Measurements from ENCODE around the gene RAI14.
"Not testable (repeated sequence)": the region's sequence is repeated elsewhere in the genome, so short reads cannot be mapped to it uniquely, and the experiment has no call there.

RAI14 gene

GRCh38 chr5:34698754-34699153, 42.6 kb downstream of the RAI14 start:
- DNase-seq (ENCODE audit: low read depth in 2 of 2): no peak

DNA sequence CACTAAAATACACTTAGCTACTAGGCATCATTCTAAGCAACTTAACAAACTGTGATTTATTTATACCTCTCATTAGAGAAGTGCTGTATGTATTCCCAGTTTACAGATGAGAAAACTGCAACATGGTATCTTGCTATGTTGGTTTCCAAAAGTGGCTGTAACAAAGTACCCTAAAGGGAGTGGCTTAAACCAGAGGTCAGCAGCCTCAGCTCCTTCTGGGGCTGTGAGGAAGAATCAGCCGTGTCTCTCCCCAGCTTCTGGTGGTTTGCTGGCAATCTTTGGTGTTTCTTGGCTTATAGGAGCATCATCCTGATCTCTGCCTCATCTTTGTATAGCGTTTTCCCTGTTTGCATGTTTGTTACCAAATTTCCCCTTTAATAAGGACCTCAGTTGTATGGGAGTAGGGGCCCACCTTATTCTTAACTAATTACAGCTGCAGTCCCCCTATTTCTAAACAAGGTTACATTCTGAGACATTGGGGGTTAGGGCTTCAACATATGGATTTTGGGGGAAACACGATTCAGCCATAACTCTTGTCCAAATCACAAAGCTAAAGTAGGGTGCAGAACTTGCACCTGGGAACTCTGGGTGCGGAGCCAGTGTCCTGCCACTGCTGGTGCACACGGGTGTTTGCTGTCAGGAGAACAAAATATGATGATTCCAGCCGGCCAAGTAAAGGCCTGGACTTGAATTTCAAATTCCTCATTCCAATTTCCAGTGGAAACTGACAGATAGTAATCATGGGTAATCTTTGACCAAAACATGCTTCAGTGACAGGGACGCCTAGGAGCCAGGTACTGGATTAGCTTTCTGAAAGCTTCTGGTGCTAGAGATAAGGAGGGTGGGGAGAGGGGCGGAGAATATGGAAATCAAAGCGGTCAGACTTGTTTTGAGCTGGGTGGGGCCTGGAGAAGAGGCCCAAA, 43.3 kb downstream of the RAI14 start:
- no peak for DNase-seq (ENCODE audit: low read depth in 2 of 2)

GRCh38 chr5:34700078-34700452, 43.9 kb downstream of the RAI14 start:
- DNase-seq (ENCODE audit: low read depth in 2 of 2): no peak

DNA sequence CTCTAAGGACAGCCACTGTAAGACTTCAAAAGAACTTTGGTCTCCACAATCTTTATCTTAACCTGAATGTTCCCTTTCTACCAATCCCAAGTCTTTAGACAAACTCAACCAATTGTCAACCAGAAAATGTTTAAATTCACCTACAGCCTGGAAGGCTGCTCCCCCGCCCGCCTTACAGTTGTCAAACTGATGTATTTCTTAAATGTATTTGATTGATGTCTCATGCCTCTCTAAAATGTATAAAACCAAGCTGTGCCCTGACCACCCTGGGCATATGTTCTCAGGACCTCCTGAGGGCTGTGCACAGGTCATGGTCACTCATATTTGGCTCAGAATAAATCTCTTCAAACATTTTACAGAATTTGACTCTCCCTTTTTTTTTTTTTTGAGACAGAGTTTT, 45.3 kb downstream of the RAI14 start:
- not testable (repeated sequence) for DNase-seq (ENCODE audit: low read depth in 2 of 2)

GRCh38 chr5:34703767-34704713, 47.9 kb downstream of the RAI14 start:
- DNase-seq (ENCODE audit: low read depth in 2 of 2): no peak

GRCh38 chr5:34706084-34706483, 50.0 kb downstream of the RAI14 start:
- no peak for DNase-seq (ENCODE audit: low read depth in 2 of 2)

- no peak for DNase-seq (ENCODE audit: low read depth in 2 of 2)
Observed at GRCh38 chr5:34707451-34708107, 51.5 kb downstream of the RAI14 start.

DNA sequence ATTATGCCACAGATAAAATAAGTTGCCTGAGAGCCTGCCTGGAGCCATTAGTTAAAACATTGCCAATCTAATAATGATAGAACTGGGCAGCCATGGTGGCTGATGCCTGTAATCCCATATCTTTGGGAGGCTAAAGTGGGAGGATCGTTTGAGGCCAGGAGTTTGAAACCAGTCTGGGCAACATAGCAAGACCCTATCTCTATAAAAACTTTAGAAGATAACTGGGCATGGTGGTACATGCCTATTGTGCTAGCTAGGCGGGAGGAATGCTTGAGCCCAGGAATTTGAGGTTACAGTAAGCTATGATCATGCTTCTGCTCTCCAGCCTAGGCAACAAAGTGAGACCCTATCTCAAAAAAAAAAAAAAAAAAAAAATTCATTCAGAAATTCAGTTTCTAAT, 52.6 kb downstream of the RAI14 start:
- DNase-seq (ENCODE audit: low read depth in 2 of 2): no peak

- DNase-seq (ENCODE audit: low read depth in 2 of 2): no peak
Observed at GRCh38 chr5:34709861-34710673, 53.9 kb downstream of the RAI14 start.

GRCh38 chr5:34712565-34712964, 56.4 kb downstream of the RAI14 start:
- DNase-seq (ENCODE audit: low read depth in 2 of 2): no peak

DNA sequence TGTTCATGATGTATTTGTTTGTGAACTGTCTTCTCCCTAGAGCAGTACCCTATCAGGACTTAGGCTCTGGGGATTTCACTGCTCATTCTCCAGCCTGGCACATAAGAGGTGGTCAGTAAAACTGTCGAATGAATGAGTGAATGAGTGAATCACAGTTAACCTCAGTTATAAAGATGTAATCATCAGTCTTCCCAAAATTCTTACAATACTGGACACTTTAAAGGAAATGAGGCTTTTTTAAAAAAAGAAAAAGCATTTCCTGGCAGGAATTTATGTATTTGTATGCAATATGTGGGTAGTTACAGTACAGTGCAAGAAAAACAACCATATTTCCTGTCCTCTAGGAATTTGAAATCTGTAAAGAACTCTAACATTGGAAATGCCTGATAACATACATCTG, 59.6 kb downstream of the RAI14 start:
- DNase-seq (ENCODE audit: low read depth in 2 of 2): no peak

DNA sequence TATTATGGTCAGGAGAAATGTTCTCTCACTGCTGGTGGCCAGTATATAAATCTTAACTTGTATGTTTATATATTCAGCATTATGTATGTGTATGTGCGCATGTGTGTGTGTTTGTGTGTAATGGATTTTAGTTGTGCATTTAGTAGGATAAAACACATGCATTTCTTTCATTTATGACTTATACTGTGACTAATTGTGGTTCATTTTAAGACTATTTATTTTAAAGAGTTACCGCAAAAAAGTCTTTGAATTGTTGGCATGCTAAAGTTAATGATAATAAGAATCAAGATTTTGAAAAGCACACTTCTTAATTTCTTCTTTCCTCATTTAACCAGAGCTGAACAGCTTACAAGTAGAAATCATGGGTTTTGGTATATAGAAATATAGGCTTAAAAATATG, 60.9 kb downstream of the RAI14 start:
- DNase-seq (ENCODE audit: low read depth in 2 of 2): no peak

DNA sequence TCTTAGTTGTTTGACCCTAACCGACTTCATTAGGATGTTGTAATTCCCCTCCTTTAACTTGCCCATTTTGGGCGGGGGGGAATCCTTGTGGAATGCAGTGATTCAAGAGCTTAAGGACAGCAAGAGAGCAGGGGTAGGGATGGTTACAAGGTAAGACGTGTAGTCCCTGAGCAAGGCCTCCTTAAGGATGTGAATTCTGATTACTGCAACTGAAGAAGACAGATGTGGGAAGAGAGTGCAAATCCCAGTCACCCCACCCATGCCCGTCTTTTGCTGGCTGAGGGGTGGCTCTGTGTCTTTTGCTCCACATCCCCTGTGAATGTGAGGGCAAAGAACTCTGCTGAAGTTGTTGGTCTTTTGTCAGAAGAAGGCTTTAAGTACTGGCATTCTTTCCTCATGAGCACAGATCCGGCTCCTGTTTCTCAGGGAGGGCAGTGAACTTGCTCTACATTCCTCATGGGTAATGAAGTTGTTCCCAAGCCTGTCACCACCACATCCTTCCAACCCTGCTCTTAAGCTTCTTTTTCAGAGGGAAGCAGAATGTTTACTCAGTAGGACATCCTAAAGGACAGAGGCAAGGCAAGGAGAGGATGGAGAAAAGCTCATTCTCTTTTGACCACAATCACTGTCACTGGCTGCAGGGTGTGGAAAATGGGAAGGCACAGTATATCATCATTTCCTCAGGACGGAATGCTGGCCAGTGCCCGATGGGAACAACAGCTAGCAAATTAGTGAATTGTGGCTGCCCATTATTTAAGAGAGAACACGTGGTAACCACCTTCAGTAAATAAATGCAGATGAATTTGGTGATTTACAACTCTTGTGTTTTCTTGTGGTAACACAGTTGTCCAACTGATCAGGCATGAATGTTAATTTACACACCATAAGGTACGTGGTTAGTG, 61.5 kb downstream of the RAI14 start:
- no peak for DNase-seq (ENCODE audit: low read depth in 2 of 2)

GRCh38 chr5:34718516-34718915, 62.4 kb downstream of the RAI14 start:
- DNase-seq (ENCODE audit: low read depth in 2 of 2): no peak

DNA sequence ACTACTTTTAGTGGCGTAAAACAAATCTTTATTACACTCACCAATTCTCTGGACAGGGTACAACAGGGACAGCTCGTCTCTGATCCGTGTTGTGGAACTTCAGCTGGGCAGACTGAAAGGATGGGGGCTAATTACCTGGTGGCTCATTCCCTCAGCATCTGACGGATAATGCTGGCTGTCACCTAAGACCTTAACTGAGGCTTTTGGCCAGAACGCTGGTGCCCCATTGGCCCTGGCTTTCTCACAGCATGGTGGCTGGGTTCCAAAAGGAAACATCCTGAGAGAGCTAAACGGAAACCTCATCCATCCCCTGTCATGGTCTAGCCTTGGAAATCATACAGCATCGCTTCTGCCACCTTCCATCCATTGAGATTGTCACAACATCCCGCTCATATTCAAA, 62.9 kb downstream of the RAI14 start:
- DNase-seq (ENCODE audit: low read depth in 2 of 2): no peak

DNA sequence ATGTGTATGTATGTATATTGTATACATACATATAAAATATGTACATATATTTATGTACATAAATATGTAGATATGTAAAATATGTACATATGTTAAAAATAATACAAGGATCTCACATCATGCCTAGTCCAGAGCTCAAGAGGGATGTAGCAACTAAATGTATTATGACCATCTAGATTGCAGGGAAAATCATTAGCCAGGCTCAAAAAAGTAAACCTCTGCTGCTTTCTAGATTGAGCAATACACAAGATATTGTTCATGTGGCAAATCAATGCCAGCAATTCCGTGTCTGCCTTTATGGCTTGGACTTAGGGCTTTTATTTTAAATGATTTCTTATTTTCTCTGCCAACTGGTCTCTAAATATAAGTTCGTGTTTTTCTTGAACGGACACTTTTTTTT, 65.2 kb downstream of the RAI14 start:
- no peak for DNase-seq (ENCODE audit: low read depth in 2 of 2)

- no peak for DNase-seq (ENCODE audit: low read depth in 2 of 2)
Observed at GRCh38 chr5:34722183-34722582, 66.1 kb downstream of the RAI14 start.

GRCh38 chr5:34724741-34725140, 68.6 kb downstream of the RAI14 start:
- DNase-seq (ENCODE audit: low read depth in 2 of 2): no peak

DNA sequence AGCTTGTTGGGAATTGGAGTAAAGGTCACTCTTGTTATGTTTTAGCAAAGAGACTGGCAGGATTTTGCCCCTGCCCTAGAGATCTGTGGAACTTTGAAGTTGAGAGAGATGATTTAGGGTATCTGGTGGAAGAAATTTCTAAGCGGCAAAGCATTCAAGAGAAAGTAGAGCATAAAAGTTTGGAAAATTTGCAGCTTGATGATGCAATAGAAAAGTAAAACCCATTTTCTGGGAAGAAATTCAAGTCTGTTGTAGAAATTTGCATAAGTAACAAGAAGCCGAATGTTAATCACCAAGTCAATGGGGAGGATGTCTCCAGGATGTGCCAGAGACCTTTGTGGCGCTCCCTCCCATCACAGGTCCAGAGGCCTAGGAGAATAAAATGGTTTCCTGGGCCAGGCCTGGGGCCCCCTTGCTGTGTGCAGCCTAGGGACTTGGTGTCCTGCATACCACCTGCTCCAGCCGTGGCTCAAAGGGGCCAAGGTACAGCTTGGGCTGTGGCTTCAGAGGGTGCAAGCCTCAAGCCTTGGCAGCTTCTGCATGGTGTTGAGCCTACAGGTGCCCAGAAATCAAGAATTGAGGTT, 71.1 kb downstream of the RAI14 start:
- DNase-seq (ENCODE audit: low read depth in 2 of 2): not testable (repeated sequence)

GRCh38 chr5:34728236-34728635, 72.1 kb downstream of the RAI14 start:
- DNase-seq (ENCODE audit: low read depth in 2 of 2): no peak

Measured in stimulated activated CD4-positive, alpha-beta T cell treated with anti-CD3 and anti-CD28 coated beads, Interleukin-1b, Interleukin-23, amount 100 ng/mL, for 1 hour (primary cell).